Omental fat pad (tissue), 4 donors: ENCODE data around the gene TSPO2. TPM values are rescaled to one million over a fixed set of nuclear protein-coding genes. Genes with fewer than 3 reads are reported as not detected.
"Not testable (repeated sequence)": the region's sequence is repeated elsewhere in the genome, so short reads cannot be mapped to it uniquely, and the experiment has no call there.

Experiments used
- ATAC-seq: fragments of 150-250 bp; one replicate; pipeline ENCODE4 v1.9.1; 2016; ENCODE audit warnings: mild to moderate bottlenecking, moderate library complexity; ENCODE audit not compliant: low FRiP score
- DNase-seq: peaks from one replicate; pipeline ENCODE4 v3.0.0-alpha.2; 2019; ENCODE audit warnings: low spot score
- total RNA-seq, 4 donors: library from RNA; depleted of rRNA; stranded (reverse); fragments of >200 nt; gene quantifications; one replicate each; pipeline ENCODE4 v1.1.0, GENCODE V29; 2016
- TF ChIP-seq, protein P1 (sequence below), 3 donors: fragments of 450-650 bp; IDR thresholded peaks; one replicate each; pipeline ENCODE4 v1.5.1; 2016 to 2017; ENCODE audit warnings: antibody characterized with exemption in 3 of 3, mild to moderate bottlenecking in 3 of 3, moderate library complexity in 2 of 3

TSPO2 gene
- total RNA-seq, 4 donors from 2014 or later = not detected

DNA sequence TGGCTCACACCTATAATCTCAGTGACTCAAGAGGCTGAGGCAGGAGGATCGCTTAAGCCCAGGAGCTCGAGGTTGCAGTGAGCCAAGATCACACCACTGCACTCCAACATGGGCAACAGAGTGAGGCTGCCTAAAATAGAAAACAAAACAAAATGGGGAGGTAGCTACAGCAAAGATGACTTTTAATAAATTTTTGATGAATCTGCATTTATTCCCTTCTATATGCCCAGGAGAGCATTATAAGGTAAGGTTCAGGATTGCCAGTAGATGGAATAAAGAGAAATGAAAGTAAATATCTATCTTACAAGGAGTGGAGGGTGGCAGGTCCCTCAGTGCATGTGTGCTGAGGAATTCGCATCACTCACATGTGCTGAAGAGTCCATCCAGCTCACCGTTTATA, 27.5 kb upstream of the TSPO2 start:
- ATAC-seq = no peak
- TF ChIP-seq, protein P1, sequence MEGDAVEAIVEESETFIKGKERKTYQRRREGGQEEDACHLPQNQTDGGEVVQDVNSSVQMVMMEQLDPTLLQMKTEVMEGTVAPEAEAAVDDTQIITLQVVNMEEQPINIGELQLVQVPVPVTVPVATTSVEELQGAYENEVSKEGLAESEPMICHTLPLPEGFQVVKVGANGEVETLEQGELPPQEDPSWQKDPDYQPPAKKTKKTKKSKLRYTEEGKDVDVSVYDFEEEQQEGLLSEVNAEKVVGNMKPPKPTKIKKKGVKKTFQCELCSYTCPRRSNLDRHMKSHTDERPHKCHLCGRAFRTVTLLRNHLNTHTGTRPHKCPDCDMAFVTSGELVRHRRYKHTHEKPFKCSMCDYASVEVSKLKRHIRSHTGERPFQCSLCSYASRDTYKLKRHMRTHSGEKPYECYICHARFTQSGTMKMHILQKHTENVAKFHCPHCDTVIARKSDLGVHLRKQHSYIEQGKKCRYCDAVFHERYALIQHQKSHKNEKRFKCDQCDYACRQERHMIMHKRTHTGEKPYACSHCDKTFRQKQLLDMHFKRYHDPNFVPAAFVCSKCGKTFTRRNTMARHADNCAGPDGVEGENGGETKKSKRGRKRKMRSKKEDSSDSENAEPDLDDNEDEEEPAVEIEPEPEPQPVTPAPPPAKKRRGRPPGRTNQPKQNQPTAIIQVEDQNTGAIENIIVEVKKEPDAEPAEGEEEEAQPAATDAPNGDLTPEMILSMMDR (IDR thresholded peaks at IDR 0.05) = no peak
- no peak for DNase-seq

DNA sequence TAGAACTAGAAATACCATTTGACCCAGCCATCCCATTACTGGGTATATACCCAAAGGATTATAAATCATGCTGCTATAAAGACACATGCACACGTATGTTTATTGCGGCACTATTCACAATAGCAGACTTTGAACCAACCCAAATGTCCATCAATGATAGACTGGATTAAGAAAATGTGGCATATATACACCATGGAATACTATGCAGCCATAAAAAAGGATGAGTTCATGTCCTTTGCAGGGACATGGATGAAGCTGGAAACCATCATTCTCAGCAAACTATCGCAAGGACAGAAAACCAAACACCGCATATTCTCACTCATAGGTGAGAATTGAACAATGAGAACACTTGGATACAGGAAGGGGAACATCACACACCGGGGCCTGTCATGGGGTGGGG, 26.4 kb upstream of the TSPO2 start:
- ATAC-seq, DNase-seq: not testable (repeated sequence)

DNA sequence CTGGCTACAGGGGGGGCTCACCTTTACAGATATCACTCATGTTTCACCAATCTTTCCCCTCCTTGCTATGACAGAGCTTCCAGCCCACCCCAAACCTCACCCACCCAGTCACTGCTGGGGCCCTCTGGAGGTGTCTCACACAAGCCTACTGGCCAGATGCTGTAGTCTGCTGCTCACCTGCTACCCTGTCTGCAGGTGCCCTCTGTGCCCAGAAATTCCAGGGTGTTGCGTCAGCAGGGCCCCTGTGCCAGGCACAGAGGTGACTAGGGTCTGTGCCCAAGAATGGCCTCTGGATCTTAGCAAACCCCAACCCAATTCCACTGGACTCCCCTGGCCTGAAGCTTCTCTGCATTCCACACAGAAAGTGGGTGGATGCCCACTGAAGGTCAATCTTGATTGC, 24.6 kb upstream of the TSPO2 start:
- TF ChIP-seq, protein P1 (IDR thresholded peaks at IDR 0.05) = no peak
- no peak for DNase-seq
- ATAC-seq = no peak

DNA sequence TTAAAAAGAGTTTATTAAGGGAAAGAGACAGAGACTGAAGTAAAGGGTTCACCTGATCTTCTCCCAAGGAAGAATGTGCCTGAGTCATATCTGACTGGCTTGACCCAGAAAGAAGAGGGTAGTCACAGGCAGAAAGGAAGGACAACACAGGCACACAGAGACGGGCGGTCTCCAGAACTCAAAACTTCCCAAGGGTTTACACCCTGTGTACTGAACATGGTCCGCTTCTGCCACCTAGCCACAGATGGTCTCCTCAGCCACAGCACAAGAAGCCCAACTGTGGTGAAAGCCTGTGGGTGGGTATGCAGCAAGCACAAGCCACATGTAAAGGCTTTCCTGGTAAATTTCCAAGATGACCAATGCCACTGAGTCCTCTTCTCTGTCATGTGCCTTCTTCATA, 20.4 kb upstream of the TSPO2 start:
- DNase-seq (no peak), ATAC-seq (no peak)
- TF ChIP-seq, protein P1 (IDR thresholded peaks at IDR 0.05) = no peak

DNA sequence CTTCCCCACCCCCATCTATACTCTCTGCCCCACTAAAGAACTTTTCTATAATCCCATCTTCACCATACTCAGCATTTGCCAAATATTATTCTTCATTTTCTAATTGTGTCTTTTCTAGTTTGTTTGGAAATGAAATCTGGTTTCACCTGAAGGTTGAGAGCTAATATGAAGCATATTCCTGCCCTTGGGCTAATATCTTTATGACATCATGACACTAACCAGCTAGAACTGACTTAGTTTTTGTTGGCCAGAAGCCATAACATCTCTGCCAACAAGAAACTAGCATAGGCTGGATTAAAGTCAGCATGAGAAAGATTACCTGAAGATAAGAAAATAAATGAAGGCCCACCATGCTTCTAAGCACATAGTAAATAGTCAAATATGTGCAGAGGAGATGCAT, 20.0 kb upstream of the TSPO2 start:
- no peak for DNase-seq
- TF ChIP-seq, protein P1 (IDR thresholded peaks at IDR 0.05) = no peak
- ATAC-seq = no peak

DNA sequence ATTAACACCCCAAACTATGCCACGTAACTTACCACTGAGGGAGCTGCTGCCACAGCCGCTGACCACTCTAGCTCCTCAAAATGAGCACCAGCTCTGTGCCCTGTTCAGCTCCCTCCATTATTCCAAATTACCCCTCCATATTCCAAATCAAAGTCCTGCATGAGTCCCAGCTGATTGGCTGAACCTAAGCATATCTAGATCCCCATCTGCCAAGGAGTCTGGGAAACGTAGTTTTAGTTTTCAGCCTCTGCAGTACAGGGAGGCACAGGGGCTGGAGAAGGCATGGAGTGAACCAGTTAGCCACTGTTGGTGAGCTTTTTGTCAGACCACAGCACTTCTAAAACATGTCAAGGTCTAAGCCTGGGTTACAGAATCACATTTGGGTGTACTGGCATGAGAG, 19.2 kb upstream of the TSPO2 start:
- TF ChIP-seq, protein P1 (IDR thresholded peaks at IDR 0.05) = no peak
- ATAC-seq (no peak), DNase-seq (no peak)

DNA sequence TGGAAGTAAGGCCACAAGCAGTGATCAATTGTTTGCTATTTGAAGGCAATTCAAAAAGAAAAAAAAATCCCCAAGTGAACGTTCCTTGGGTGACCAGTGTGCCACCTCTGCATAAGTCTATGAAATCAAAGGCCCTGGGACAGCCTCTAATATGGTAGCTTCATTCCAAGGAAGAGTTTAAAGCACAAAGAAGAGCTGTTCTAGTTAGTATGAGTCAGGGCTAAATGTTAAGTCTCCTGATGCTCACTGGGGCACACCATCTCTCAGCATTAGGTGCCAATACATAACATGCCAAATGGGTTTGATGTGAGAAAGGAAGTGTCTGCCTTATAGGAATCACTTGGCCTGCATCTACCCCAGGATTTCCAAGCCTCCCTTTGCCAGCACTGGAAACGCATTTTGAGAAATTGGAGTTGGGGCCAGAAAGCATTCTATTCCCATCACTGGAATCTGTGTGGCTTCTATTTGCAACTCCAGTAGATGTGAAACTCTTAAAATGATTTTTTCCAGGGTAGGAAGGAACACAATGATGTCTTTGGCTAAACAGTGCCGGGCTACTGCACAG, 16.2 kb upstream of the TSPO2 start:
- no peak for DNase-seq
- ATAC-seq = no peak
- TF ChIP-seq, protein P1 (IDR thresholded peaks at IDR 0.05) = no peak

DNA sequence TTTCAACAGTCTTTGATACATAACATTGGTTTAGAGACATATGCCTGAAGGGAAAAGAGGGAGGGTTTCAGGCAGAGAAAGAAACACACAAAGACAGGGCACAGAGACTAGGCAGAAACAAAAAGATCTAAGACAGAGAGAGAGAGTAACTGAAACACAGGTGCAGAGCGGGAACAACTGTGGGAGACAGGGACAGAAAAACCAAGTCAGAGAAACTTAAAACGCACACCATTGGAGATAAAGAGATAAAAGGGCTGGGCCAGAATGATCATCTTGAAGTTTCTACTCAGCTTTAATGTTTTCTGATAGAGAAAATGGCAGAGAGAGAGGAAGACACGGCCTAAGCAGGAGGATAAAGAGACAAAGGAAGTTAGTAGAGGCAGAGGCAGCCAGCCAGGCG, 15.0 kb upstream of the TSPO2 start:
- ATAC-seq (no peak), DNase-seq (no peak)
- TF ChIP-seq, protein P1 (IDR thresholded peaks at IDR 0.05) = no peak
